ENCODE results near the gene PDXDC1.
"Not testable (repeated sequence)": the region's sequence is repeated elsewhere in the genome, so short reads cannot be mapped to it uniquely, and the experiment has no call there.

PDXDC1 gene, protein sequence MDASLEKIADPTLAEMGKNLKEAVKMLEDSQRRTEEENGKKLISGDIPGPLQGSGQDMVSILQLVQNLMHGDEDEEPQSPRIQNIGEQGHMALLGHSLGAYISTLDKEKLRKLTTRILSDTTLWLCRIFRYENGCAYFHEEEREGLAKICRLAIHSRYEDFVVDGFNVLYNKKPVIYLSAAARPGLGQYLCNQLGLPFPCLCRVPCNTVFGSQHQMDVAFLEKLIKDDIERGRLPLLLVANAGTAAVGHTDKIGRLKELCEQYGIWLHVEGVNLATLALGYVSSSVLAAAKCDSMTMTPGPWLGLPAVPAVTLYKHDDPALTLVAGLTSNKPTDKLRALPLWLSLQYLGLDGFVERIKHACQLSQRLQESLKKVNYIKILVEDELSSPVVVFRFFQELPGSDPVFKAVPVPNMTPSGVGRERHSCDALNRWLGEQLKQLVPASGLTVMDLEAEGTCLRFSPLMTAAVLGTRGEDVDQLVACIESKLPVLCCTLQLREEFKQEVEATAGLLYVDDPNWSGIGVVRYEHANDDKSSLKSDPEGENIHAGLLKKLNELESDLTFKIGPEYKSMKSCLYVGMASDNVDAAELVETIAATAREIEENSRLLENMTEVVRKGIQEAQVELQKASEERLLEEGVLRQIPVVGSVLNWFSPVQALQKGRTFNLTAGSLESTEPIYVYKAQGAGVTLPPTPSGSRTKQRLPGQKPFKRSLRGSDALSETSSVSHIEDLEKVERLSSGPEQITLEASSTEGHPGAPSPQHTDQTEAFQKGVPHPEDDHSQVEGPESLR

GRCh38 chr16:14974656-14975417 lies at the start of gene PDXDC1:
PDXDC1 (plus strand) TSS chr16:14975026; CDS start chr16:14975200, 174 bp downstream.
- FAIRE-seq = not testable (repeated sequence)

- not testable (repeated sequence) for FAIRE-seq
Measured at GRCh38 chr16:14928064-14928714, 46.6 kb upstream of the PDXDC1 start.

GRCh38 chr16:14929176-14929575 lies 45.6 kb upstream of the PDXDC1 start:
- FAIRE-seq = not testable (repeated sequence)

- FAIRE-seq = not testable (repeated sequence)
Measured at GRCh38 chr16:14930246-14930645, 44.6 kb upstream of the PDXDC1 start.

GRCh38 chr16:14930971-14931370 lies 43.9 kb upstream of the PDXDC1 start:
- not testable (repeated sequence) for FAIRE-seq

GRCh38 chr16:14932581-14933375 lies 42.0 kb upstream of the PDXDC1 start:
- not testable (repeated sequence) for FAIRE-seq

GRCh38 chr16:14937143-14937542 lies 37.7 kb upstream of the PDXDC1 start, which contains the start of gene NPIPA1:
NPIPA1 (plus strand) TSS chr16:14937443; CDS start chr16:14937443, 0 bp downstream.
- not testable (repeated sequence) for FAIRE-seq

- FAIRE-seq = not testable (repeated sequence)
Measured at GRCh38 chr16:14937994-14938393, 36.8 kb upstream of the PDXDC1 start.

GRCh38 chr16:14942686-14943085 lies 32.1 kb upstream of the PDXDC1 start:
- not testable (repeated sequence) for FAIRE-seq

DNA sequence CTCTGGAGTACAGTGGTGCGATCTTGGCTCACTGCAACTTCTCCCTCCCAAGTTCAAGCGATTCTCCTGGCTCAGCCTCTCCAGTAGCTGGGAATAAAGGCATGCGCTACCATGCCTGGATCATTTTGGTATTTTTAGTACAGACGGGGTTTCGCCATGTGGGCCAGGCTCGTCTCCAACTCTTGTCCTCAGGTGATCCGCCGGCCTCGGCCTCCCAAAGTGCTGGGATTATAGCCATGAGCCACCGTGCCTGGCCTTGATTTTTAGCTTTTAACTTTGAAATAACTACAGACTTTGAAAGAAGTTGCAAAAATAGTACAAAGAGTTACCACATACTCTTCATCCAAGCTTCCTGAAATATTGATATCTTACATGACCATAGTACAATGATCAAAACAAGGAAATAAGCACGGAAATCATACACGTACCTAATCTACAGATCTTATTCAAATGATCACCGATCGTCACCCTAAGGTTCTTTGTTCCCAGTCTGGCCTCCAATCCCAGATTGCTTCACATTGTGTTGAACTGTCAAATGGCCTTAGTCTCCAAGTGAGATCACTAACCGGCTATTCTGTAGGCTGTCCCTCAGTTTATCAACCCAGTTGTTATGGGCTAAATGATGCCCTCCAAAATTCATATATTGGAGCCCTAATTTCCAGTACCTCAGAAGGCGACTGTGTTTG lies 19.1 kb upstream of the PDXDC1 start:
- FAIRE-seq = no peak

GRCh38 chr16:14957576-14958322 lies 17.1 kb upstream of the PDXDC1 start:
- no peak for FAIRE-seq

GRCh38 chr16:14958323-14958600 lies 16.6 kb upstream of the PDXDC1 start:
- no peak for FAIRE-seq

DNA sequence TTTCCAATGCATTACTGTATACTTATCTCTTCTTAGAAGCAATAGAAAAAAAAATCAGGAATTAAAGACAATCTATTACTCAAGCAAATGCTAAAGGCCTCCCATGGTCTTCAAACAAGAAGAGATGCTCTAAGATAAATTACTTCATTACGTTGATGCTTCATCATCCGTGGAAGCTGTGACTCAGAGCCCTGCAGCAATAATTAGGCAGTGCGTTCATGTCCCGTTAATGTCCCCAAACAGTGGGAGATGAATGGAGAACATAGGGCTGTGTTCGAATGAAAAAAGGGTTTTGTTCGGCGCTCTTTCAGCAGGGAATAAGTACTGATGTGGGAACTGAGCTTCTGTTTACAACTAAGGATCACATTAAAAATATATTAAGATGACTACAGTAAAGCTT lies 15.9 kb upstream of the PDXDC1 start:
- FAIRE-seq = no peak

- FAIRE-seq = no peak
Measured at GRCh38 chr16:14961405-14962186, 13.2 kb upstream of the PDXDC1 start.

GRCh38 chr16:14963281-14964173 lies 11.3 kb upstream of the PDXDC1 start:
- FAIRE-seq = no peak

GRCh38 chr16:14965328-14965727 lies 9.5 kb upstream of the PDXDC1 start:
- no peak for FAIRE-seq

DNA sequence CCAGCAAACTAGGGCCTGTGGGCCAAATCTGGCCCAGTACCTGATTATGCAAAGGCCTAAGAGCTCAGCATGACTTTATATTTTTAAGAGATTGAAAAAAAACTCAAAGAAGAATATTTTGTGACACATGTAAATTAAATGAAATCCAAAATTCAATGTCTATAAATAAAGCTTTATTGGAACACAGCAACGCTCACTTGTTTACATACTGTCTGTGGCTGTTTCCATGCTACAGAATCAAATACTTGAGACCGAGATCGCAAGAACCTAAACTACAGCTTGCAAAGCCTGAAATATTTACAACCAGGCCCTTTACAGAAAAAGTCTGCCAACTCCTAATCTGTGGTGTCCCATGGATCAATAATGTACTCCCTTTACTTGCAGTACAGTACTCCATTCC lies 5.0 kb upstream of the PDXDC1 start:
- FAIRE-seq = not testable (repeated sequence)

- FAIRE-seq = not testable (repeated sequence)
Measured at GRCh38 chr16:14971621-14972228, 3.1 kb upstream of the PDXDC1 start.
